HepG2 (cell line): ENCODE measurements around the gene STRADB. TPM values are rescaled to one million over a fixed set of nuclear protein-coding genes. Genes with fewer than 3 reads are reported as not detected.
A peak's percentile ranks its signal among the peaks of the same experiment; 100 is the strongest.

ENCODE experiments used
- ARHGAP35 ChIP-seq: sonication (generic); formaldehyde crosslinking; IDR thresholded peaks from 2 replicates; pipeline ENCODE4 v1.9.0; 2022; ENCODE audit warnings: mild to moderate bottlenecking, inconsistent platforms, moderate library complexity, missing genetic modification reagents, borderline replicate concordance
- ATF2 ChIP-seq: sonication (generic); formaldehyde crosslinking; IDR thresholded peaks from 2 replicates; pipeline ENCODE4 v1.4.0; 2020; ENCODE audit warnings: missing genetic modification reagents
- ATF3 ChIP-seq: sonication (generic); formaldehyde crosslinking; IDR thresholded peaks from 2 replicates; pipeline ENCODE4 v1.4.0; 2020; ENCODE audit warnings: missing genetic modification reagents
- BRCA1 ChIP-seq: sonication (generic); formaldehyde crosslinking; IDR thresholded peaks from 2 replicates; pipeline ENCODE4 v1.4.0; 2020; ENCODE audit warnings: missing genetic modification reagents
- CBX5 ChIP-seq: sonication (generic); formaldehyde crosslinking; IDR thresholded peaks from 2 replicates; pipeline ENCODE4 v1.4.0; 2020; ENCODE audit warnings: missing genetic modification reagents, borderline replicate concordance
- DR1 ChIP-seq: sonication (generic); formaldehyde crosslinking; IDR thresholded peaks from 2 replicates; pipeline ENCODE4 v1.8.0; 2021; ENCODE audit warnings: mild to moderate bottlenecking, missing genetic modification reagents, inconsistent platforms
- EP300 ChIP-seq, 3 experiments: sonication (generic) in 1 of 3; formaldehyde crosslinking in 1 of 3; IDR thresholded peaks; 2 replicates each; pipeline versions ENCODE4 v1.5.1 to v1.6.1; 2011 to 2020; ENCODE audit warnings: low read depth in 2 of 3, low read length in 2 of 3, borderline replicate concordance in 1 of 3, improper control_type of control experiment in 1 of 3, mild to moderate bottlenecking in 1 of 3, missing genetic modification reagents in 1 of 3, moderate library complexity in 1 of 3
- ETV5 ChIP-seq: IDR thresholded peaks from 2 replicates; pipeline ENCODE4 v1.6.1; 2018; ENCODE audit warnings: missing biosample characterization, missing genetic modification reagents, inconsistent platforms, borderline replicate concordance
- FOXM1 ChIP-seq: sonication (generic); formaldehyde crosslinking; IDR thresholded peaks from 2 replicates; pipeline ENCODE4 v1.5.0; 2020; ENCODE audit warnings: missing genetic modification reagents
- HOXD1 ChIP-seq: sonication (generic); formaldehyde crosslinking; IDR thresholded peaks from 2 replicates; pipeline ENCODE4 v1.5.0; 2020; ENCODE audit warnings: missing genetic modification reagents
- IKZF1 ChIP-seq: fragments of 450-650 bp; IDR thresholded peaks from 2 replicates; pipeline ENCODE4 v1.7.1; 2016
- KDM2A ChIP-seq: sonication (generic); formaldehyde crosslinking; IDR thresholded peaks from 2 replicates; pipeline ENCODE4 v1.4.0; 2020; ENCODE audit warnings: low read depth, missing genetic modification reagents, borderline replicate concordance
- MEIS2 ChIP-seq: sonication (generic); formaldehyde crosslinking; IDR thresholded peaks from 2 replicates; pipeline ENCODE4 v1.9.0; 2021; ENCODE audit warnings: mild to moderate bottlenecking, missing genetic modification reagents
- PLRG1 ChIP-seq: fragments of 450-650 bp; conservative IDR thresholded peaks from 2 replicates; pipeline ENCODE4 v1.6.1; 2016
- ZBTB7B ChIP-seq: sonication (generic); formaldehyde crosslinking; IDR thresholded peaks from 2 replicates; pipeline ENCODE4 v1.4.0; 2020; ENCODE audit warnings: missing genetic modification reagents
- ZNF136 ChIP-seq: sonication (generic); formaldehyde crosslinking; IDR thresholded peaks from 2 replicates; pipeline ENCODE4 v1.8.1; 2022; ENCODE audit warnings: low read depth, mild to moderate bottlenecking, moderate library complexity, missing genetic modification reagents
- ZNF251 ChIP-seq: sonication (generic); formaldehyde crosslinking; IDR thresholded peaks from 2 replicates; pipeline ENCODE4 v1.9.0; 2021; ENCODE audit warnings: mild to moderate bottlenecking, missing genetic modification reagents
- ZNF512B ChIP-seq: sonication (generic); formaldehyde crosslinking; IDR thresholded peaks from 2 replicates; pipeline ENCODE4 v1.5.1; 2020; ENCODE audit warnings: missing genetic modification reagents, mild to moderate bottlenecking, borderline replicate concordance
- ZNF580 ChIP-seq: IDR thresholded peaks from 2 replicates; pipeline ENCODE4 v1.6.1; 2016; ENCODE audit warnings: low read depth, borderline replicate concordance
- ZNF629 ChIP-seq: sonication (generic); formaldehyde crosslinking; conservative IDR thresholded peaks from 2 replicates; pipeline ENCODE4 v1.5.0; 2020; ENCODE audit warnings: missing genetic modification reagents
- ZNF766 ChIP-seq: sonication (generic); formaldehyde crosslinking; IDR thresholded peaks from 2 replicates; pipeline ENCODE4 v1.5.0; 2020; ENCODE audit warnings: missing genetic modification reagents, borderline replicate concordance
- ZNF781 ChIP-seq: sonication (generic); formaldehyde crosslinking; IDR thresholded peaks from 2 replicates; pipeline ENCODE4 v1.5.1; 2020; ENCODE audit warnings: borderline replicate concordance, mild to moderate bottlenecking, missing genetic modification reagents; ENCODE audit errors: not compliant biosample characterization
- ZNF83 ChIP-seq: sonication (generic); formaldehyde crosslinking; IDR thresholded peaks from 2 replicates; pipeline ENCODE4 v1.4.0; 2020; ENCODE audit warnings: missing genetic modification reagents, mild to moderate bottlenecking, borderline replicate concordance
- ZNF879 ChIP-seq: sonication (generic); formaldehyde crosslinking; IDR thresholded peaks from 2 replicates; pipeline ENCODE4 v1.8.1; 2023; ENCODE audit warnings: missing genetic modification reagents
- ZSCAN12 ChIP-seq: sonication (generic); formaldehyde crosslinking; IDR thresholded peaks from 2 replicates; pipeline ENCODE4 v1.9.0; 2021; ENCODE audit warnings: mild to moderate bottlenecking, missing genetic modification reagents
- polyA plus RNA-seq, 8 experiments: library from polyadenylated mRNA; depleted of rRNA in 3 of 8; stranded (reverse) in 7 of 8; unstranded in 1 of 8; fragments of >200 nt; fragmentation: Illumina TruSeq in 4 of 8; extraction: Trizol in 4 of 8; gene quantifications; 2 replicates each; pipeline versions ENCODE4 v1.2.1 to v1.2.3, GENCODE V29; 2011 to 2016; ENCODE audit warnings: low read depth in 4 of 8, missing spikeins in 1 of 8, mixed read lengths in 1 of 8; ENCODE audit not compliant: insufficient read depth in 1 of 8
- total RNA-seq, 5 experiments: library from RNA; depleted of rRNA; stranded (reverse); fragments of >200 nt; fragmentation: Illumina TruSeq; extraction: Trizol; gene quantifications; 2 replicates each; pipeline ENCODE4 v1.2.3, GENCODE V29; 2016; ENCODE audit warnings: low read depth in 1 of 5

STRADB gene
- total and polyA plus RNA-seq, 2 of the 13 experiments (the other 11 are each of a cell fraction or from before 2014, with no cell fraction given) = 34.1 to 66.6 TPM

- TF ChIP-seq ZNF512B (CRISPR knock-in tag) (no peak), ZNF251 (CRISPR knock-in tag) (no peak), PLRG1 (no peak), ZBTB7B (CRISPR knock-in tag) (peak; percentile 72), ZNF766 (no peak; the same call in none of the 2 replicates), ZSCAN12 (0 out of 2 replicates have a peak, but pooled peaks have one; percentile 59), ARHGAP35 (CRISPR knock-in tag) (peak; percentile 52; the same call in 1 of the 2 replicates), HOXD1 (CRISPR knock-in tag) (no peak), IKZF1 (no peak), BRCA1 (CRISPR knock-in tag) (no peak; the same call in 1 of the 2 replicates), MEIS2 (CRISPR knock-in tag) (peak; percentile 61), ZNF580 (CRISPR knock-in tag) (peak; percentile 63; the same call in 1 of the 2 replicates), ZNF781 (CRISPR knock-in tag) (no peak), ZNF136 (peak; percentile 75; the same call in 1 of the 2 replicates), CBX5 (peak; percentile 81; the same call in 1 of the 2 replicates), FOXM1 (CRISPR knock-in tag) (no peak), EP300 (IDR thresholded peaks at IDR 0.05; ENCODE audit: low read depth in 2 of 2, low read length in 2 of 2) (peak; percentile 46 to 55; a peak in 1 of 4 replicates), EP300 (CRISPR knock-in tag; IDR thresholded peaks at IDR 0.05; ENCODE audit: borderline replicate concordance) (no peak; the same call in 1 of the 2 replicates), ZNF83 (CRISPR knock-in tag) (no peak), ATF3 (CRISPR knock-in tag) (no peak; the same call in 1 of the 2 replicates), DR1 (CRISPR knock-in tag) (peak; percentile 71; the same call in 1 of the 2 replicates), ATF2 (CRISPR knock-in tag) (peak; percentile 50; the same call in 1 of the 2 replicates), KDM2A (CRISPR knock-in tag) (peak; percentile 90), ETV5 (CRISPR knock-in tag) (no peak; the same call in none of the 2 replicates), ZNF629 (peak; percentile 6; the same call in 1 of the 2 replicates), ZNF879 (CRISPR knock-in tag) (peak; percentile 51; the same call in 1 of the 2 replicates)
Measured at GRCh38 chr2:201451292-201452057, at the start of gene STRADB, which contains the start of gene TRAK2 (continued).
